Glutamatergic neuron (in vitro differentiated cells): ENCODE measurements around the gene SHROOM3. TPM values are rescaled to one million over a fixed set of nuclear protein-coding genes. Genes with fewer than 3 reads are reported as not detected.
A peak's percentile ranks its signal among the peaks of the same experiment; 100 is the strongest.

ENCODE experiments used
- DNase-seq: peaks from one replicate; pipeline ENCODE4 v3.0.0; 2022
- H3K27ac Mint-ChIP-seq: one replicate; pipeline ENCODE4 v1.8.0; 2020; ENCODE audit warnings: mild to moderate bottlenecking, mixed read lengths, inconsistent platforms; ENCODE audit not compliant: unreplicated experiment
- H3K27me3 Mint-ChIP-seq: one replicate; pipeline ENCODE4 v1.8.0; 2020; ENCODE audit warnings: mild to moderate bottlenecking, moderate library complexity, mixed read lengths, inconsistent platforms; ENCODE audit not compliant: unreplicated experiment
- H3K36me3 Mint-ChIP-seq: one replicate; pipeline ENCODE4 v1.8.0; 2020; ENCODE audit warnings: mild to moderate bottlenecking, mixed read lengths, inconsistent platforms; ENCODE audit not compliant: unreplicated experiment
- H3K4me1 Mint-ChIP-seq: one replicate; pipeline ENCODE4 v1.8.0; 2020; ENCODE audit warnings: mild to moderate bottlenecking, low read depth, mixed read lengths, inconsistent platforms; ENCODE audit not compliant: unreplicated experiment
- H3K4me3 Mint-ChIP-seq: one replicate; pipeline ENCODE4 v1.8.0; 2020; ENCODE audit warnings: mild to moderate bottlenecking, mixed read lengths, inconsistent platforms; ENCODE audit not compliant: unreplicated experiment
- H3K9me3 Mint-ChIP-seq: one replicate; pipeline ENCODE4 v1.8.0; 2020; ENCODE audit warnings: mild to moderate bottlenecking, moderate library complexity, mixed read lengths, inconsistent platforms; ENCODE audit not compliant: unreplicated experiment
- CTCF ChIP-seq: fragments of 200-600 bp; sonication (generic); IDR thresholded peaks from one replicate; pipeline ENCODE4 v1.5.0; 2021; ENCODE audit not compliant: partially characterized antibody, unreplicated experiment
- total RNA-seq: library from RNA; stranded (reverse); fragmentation: NEBNext Ultra II Directional; extraction: Animal tissue kit (Norgen Biotek cat#: 25700); gene quantifications from one replicate; pipeline ENCODE4 v1.2.1, GENCODE V29; 2021; ENCODE audit not compliant: unreplicated experiment

Gene SHROOM3
- total RNA-seq, 1 donor from 2014 or later = 1.9 TPM

GRCh38 chr4:76744241-76744921 lies 309.4 kb downstream of the SHROOM3 start:
- TF ChIP-seq CTCF = no peak
- Mint-ChIP-seq H3K27me3 (no peaks in the 10 kb centered on the region), H3K4me1 (peaks cover 12% of the 10 kb centered on the region), H3K27ac (no peak overlapping the region), H3K36me3 (peaks cover 4% of the 10 kb centered on the region), H3K4me3 (no peak overlapping the region), H3K9me3 (peaks cover 2% of the 10 kb centered on the region)
- DNase-seq = no peak

- Mint-ChIP-seq H3K4me1 (peaks cover 13% of the 10 kb centered on the region), H3K4me3 (no peak overlapping the region), H3K27ac (no peak overlapping the region), H3K9me3 (peaks cover 2% of the 10 kb centered on the region), H3K36me3 (peaks cover 4% of the 10 kb centered on the region), H3K27me3 (no peaks in the 10 kb centered on the region)
- no peak for TF ChIP-seq CTCF
- no peak for DNase-seq
Measured at GRCh38 chr4:76745240-76745639, 310.2 kb downstream of the SHROOM3 start.

GRCh38 chr4:76747563-76747962 lies 312.5 kb downstream of the SHROOM3 start:
- DNase-seq = no peak
- Mint-ChIP-seq H3K27me3 (no peaks in the 10 kb centered on the region), H3K27ac (no peak overlapping the region)

GRCh38 chr4:76748649-76749048 lies 313.6 kb downstream of the SHROOM3 start:
- no peak for DNase-seq
- Mint-ChIP-seq H3K9me3 (no peaks in the 10 kb centered on the region), H3K36me3 (no peaks in the 10 kb centered on the region), H3K27ac (peak overlapping the region; percentile 1), H3K27me3 (no peaks in the 10 kb centered on the region), H3K4me3 (no peak overlapping the region), H3K4me1 (peaks cover 19% of the 10 kb centered on the region)
- TF ChIP-seq CTCF = no peak

More at GRCh38 chr4:76747563-76747962, 312.5 kb downstream of the SHROOM3 start:
- Mint-ChIP-seq H3K36me3 (no peaks in the 10 kb centered on the region), H3K4me1 (peaks cover 13% of the 10 kb centered on the region), H3K4me3 (no peak overlapping the region), H3K9me3 (no peaks in the 10 kb centered on the region)
- no peak for TF ChIP-seq CTCF

- no peak for DNase-seq
- Mint-ChIP-seq H3K4me3 (no peak overlapping the region), H3K36me3 (no peaks in the 10 kb centered on the region), H3K4me1 (peaks cover 22% of the 10 kb centered on the region), H3K27me3 (no peaks in the 10 kb centered on the region), H3K9me3 (no peaks in the 10 kb centered on the region), H3K27ac (peak overlapping the region; percentile 30)
- no peak for TF ChIP-seq CTCF
Measured at GRCh38 chr4:76749355-76749754, 314.3 kb downstream of the SHROOM3 start.
